ENCODE measurements around the gene SMARCB1.

Gene SMARCB1

DNA sequence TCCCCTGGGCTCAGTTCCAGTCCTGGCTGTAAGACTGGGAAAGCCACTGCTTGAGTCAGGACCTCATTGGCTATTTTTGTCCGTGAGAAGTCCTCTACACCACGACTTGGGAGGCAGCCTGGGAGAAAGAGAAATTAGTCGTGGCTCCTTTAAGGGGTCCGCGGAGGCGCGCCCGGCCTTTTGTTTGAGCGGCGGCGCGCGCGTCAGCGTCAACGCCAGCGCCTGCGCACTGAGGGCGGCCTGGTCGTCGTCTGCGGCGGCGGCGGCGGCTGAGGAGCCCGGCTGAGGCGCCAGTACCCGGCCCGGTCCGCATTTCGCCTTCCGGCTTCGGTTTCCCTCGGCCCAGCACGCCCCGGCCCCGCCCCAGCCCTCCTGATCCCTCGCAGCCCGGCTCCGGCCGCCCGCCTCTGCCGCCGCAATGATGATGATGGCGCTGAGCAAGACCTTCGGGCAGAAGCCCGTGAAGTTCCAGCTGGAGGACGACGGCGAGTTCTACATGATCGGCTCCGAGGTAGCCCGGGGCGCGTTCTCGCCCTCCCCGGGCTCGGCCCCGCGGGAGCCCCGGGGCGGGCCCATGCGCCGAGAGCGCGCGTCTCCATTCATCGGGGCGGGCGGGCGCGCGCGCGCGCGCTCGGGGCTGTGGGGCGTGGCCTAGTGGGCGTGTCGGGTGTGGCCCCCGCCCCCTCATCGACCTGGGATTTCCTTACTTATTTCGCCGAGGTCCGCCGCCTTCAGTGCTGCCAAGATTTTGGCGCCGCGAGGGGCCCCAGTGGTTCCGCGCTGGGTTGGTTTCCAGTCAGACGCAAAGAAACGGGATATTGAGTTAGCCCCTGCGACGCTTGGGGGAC lies at the start of gene SMARCB1:
TSS of gene SMARCB1 (plus strand) at position 215 of the 848 bp plus-strand sequence. CDS start at position 419, 204 bp downstream.
- DNase-seq (ENCODE audit: insufficient read length, low spot score) (peak; percentile 95), FAIRE-seq (no peak)
- TF ChIP-seq CTCF (IDR thresholded peaks at IDR 0.05; ENCODE audit: insufficient read depth, missing control alignments), result no peak

- TF ChIP-seq CTCF (IDR thresholded peaks at IDR 0.05; ENCODE audit: insufficient read depth, missing control alignments), result no peak
- FAIRE-seq, result no peak
- no peak for DNase-seq (ENCODE audit: insufficient read length, low spot score)
These were observed 49.1 kb upstream of the SMARCB1 start for GRCh38 chr22:23737696-23738095.

DNA sequence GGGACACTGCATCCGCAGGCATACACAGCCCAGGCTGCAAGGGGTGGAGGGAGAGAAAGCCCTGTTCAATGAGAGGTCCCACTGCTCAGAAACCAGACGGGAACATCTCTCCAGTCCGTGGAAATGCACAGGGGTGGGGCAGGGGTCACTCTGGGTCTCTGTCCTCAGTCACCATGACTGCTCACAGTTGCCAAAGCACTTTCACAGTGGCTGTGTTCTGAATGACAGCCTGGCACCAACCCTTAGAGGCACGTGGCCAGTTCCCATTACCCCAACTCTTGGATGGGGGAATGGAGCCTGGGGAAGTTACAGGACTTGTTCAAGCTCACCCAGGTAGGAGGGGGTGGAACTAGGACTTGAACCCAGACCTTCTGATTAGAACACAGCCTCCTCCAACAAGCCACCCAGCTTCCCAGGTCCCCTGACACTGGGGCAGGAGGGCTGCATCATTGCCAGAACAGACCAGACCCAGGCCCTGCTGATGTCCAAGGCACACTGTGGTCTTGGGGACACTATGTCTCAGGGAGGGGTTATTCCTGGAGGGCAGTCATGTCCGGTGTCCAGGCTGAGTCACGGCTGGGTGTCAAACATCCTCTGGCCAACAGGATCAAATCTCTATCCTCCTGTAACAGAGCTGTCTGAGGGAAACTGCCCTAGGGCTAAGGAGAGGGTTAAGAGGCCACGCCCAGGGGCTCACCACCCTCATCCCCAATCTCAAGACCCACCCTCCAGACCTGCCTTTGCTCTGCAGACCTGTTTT lies 44.1 kb upstream of the SMARCB1 start:
- TF ChIP-seq CTCF (IDR thresholded peaks at IDR 0.05; ENCODE audit: insufficient read depth, missing control alignments), result no peak
- no peak for DNase-seq (ENCODE audit: insufficient read length, low spot score)
- FAIRE-seq, result no peak

GRCh38 chr22:23743303-23743705 lies 43.5 kb upstream of the SMARCB1 start:
- TF ChIP-seq CTCF (IDR thresholded peaks at IDR 0.05; ENCODE audit: insufficient read depth, missing control alignments), result no peak
- FAIRE-seq (no peak), DNase-seq (ENCODE audit: insufficient read length, low spot score) (no peak)

DNA sequence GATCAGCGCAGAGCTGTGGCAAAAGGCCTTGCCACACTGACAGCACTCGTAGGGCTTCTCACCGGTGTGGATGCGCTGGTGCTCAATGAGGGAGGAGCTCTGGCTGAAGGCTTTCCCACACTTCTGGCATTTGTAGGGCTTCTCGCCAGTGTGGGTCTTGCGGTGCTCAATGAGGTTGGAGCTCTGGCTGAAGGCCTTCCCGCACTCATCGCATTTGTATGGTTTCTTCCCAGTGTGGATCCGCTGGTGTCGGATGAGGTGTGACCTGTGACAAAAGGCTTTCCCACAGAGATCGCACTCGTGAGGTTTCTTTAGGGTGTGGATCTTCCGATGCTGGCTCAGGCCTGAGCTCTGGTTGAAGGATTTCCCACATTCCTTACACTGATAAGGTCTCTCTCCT lies 42.8 kb upstream of the SMARCB1 start:
- no peak for TF ChIP-seq CTCF (IDR thresholded peaks at IDR 0.05; ENCODE audit: insufficient read depth, missing control alignments)
- FAIRE-seq, result no peak
- DNase-seq (ENCODE audit: insufficient read length, low spot score), result no peak

- FAIRE-seq (no peak), DNase-seq (ENCODE audit: insufficient read length, low spot score) (no peak)
- TF ChIP-seq CTCF (IDR thresholded peaks at IDR 0.05; ENCODE audit: insufficient read depth, missing control alignments), result no peak
These were observed 42.3 kb upstream of the SMARCB1 start for GRCh38 chr22:23744485-23744884.
